GM18517 (cell line): ENCODE measurements around the gene MRPL37.
"Not testable (repeated sequence)": the region's sequence is repeated elsewhere in the genome, so short reads cannot be mapped to it uniquely, and the experiment has no call there.

Experiments
- ATAC-seq: cut with Tn5 transposase; IDR thresholded peaks from one replicate; pipeline ENCODE4 v1.9.1; 2021; ENCODE audit warnings: mild to moderate bottlenecking, moderate library complexity; ENCODE audit not compliant: unreplicated experiment

Gene MRPL37

GRCh38 chr1:54199765-54200518 lies at the start of gene MRPL37, which contains the start of gene CYB5RL:
Gene MRPL37 (plus strand): TSS chr1:54200167. CDS start chr1:54200244, 77 bp downstream.
Gene CYB5RL (minus strand): TSS chr1:54200030. CDS start chr1:54195616, 4,414 bp downstream.
- peak; percentile 95 for ATAC-seq

GRCh38 chr1:54151013-54151412 lies 49.0 kb upstream of the MRPL37 start:
- no peak for ATAC-seq

- no peak for ATAC-seq
Observed at GRCh38 chr1:54152696-54153095, 47.3 kb upstream of the MRPL37 start, which contains the start of gene CDCP2. Gene CDCP2 (minus strand): TSS chr1:54153000. CDS start chr1:54152922, 78 bp downstream.

GRCh38 chr1:54153535-54154439 lies 46.2 kb upstream of the MRPL37 start:
- ATAC-seq, result no peak

GRCh38 chr1:54156201-54156600 lies 43.8 kb upstream of the MRPL37 start:
- no peak for ATAC-seq

GRCh38 chr1:54156986-54157385 lies 43.0 kb upstream of the MRPL37 start:
- no peak for ATAC-seq

GRCh38 chr1:54157401-54157800 lies 42.6 kb upstream of the MRPL37 start:
- no peak for ATAC-seq

GRCh38 chr1:54158071-54158470 lies 41.9 kb upstream of the MRPL37 start:
- no peak for ATAC-seq

- ATAC-seq, result no peak
Observed at GRCh38 chr1:54159733-54160316, 40.1 kb upstream of the MRPL37 start.

GRCh38 chr1:54160351-54160750 lies 39.6 kb upstream of the MRPL37 start:
- no peak for ATAC-seq

GRCh38 chr1:54161495-54162168 lies 38.3 kb upstream of the MRPL37 start:
- no peak for ATAC-seq

GRCh38 chr1:54163051-54163450 lies 36.9 kb upstream of the MRPL37 start:
- ATAC-seq, result no peak

- ATAC-seq, result no peak
Observed at GRCh38 chr1:54163573-54163972, 36.4 kb upstream of the MRPL37 start.

- no peak for ATAC-seq
Observed at GRCh38 chr1:54165146-54165545, 34.8 kb upstream of the MRPL37 start.

GRCh38 chr1:54166357-54166756 lies 33.6 kb upstream of the MRPL37 start:
- ATAC-seq, result not testable (repeated sequence)

- no peak for ATAC-seq
Observed at GRCh38 chr1:54167422-54168139, 32.4 kb upstream of the MRPL37 start.

- no peak for ATAC-seq
Observed at GRCh38 chr1:54168206-54168965, 31.6 kb upstream of the MRPL37 start.

- no peak for ATAC-seq
Observed at GRCh38 chr1:54169068-54169467, 30.9 kb upstream of the MRPL37 start.

GRCh38 chr1:54171016-54171415 lies 29.0 kb upstream of the MRPL37 start:
- no peak for ATAC-seq
